Measurements from ENCODE around the gene CNBD2.
A peak's percentile ranks its signal among the peaks of the same experiment; 100 is the strongest.
"Not testable (repeated sequence)": the region's sequence is repeated elsewhere in the genome, so short reads cannot be mapped to it uniquely, and the experiment has no call there.

CNBD2 gene

DNA sequence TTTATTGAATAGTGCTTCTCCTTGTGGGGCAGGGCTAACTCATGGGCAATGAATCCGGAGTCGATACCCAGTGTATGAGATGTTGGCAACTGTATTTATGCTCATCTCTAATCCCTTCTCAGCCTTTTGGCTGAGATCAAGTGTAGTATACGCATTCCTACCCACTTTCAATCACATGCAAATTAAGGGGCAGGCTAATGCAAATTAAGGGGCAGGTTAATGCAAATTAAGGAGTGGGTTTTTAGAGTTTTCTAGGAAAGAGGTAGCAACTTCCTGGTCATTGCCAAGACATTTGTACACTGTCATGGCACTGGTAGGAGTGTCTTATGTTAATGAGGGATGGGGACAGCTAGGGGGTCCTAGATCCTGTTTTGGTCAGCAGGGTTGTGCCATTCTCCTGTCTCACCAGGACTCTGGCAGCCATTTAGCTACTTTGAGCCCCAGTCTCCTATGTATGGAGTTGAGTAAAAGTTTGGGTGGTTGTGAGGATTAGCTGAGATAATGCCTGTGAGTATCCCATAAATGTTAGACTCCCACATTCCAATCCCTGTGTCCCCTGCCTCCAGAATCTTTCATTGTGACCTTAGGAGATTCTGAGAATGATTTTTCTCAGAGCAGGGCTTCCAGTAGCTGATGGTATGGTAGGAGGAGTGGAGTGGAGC is at the start of gene CNBD2:
CNBD2 (plus strand) TSS at position 612 of the 662 bp plus-strand sequence. CDS start 173 bp downstream, outside the sequence.
- DNase-seq = no peak

DNA sequence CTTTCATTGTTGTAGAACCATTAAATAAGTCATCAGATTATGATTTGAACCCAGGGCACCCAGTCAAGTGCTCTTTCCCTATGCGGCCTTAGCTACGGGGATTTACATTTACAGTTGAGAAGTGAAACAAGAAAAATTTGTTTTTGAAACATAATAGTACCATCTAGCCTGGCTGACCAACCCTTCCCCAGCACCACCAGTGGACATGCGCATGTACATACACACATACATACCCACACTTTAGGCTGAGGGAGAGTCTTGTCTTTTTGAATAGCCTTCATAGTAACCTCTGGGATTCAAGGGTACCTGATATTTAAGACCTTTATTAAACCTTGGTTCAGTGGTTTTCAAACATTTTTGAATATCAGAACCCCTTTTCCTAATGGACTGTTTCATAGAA is 47.9 kb upstream of the CNBD2 start:
- no peak for DNase-seq

DNA sequence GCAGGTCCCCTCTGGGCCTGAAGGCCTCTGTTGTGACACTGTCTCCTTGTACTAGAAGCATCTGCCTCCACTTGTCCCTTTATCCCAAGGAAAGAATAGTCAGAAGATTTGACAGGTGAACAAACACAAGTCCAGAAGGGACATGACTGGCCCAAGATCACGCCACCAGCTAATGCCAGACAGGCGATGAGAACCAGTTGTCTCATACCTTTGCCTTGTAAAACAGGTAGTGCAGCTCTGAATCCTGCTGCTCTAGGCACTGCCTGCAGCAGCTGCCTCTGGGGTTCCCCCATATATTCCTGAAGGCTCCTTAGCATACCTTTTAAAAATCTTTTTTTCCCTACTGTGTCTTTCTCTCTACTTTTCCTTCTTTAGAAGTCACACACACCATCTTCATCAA is 39.1 kb upstream of the CNBD2 start:
- DNase-seq = no peak

DNA sequence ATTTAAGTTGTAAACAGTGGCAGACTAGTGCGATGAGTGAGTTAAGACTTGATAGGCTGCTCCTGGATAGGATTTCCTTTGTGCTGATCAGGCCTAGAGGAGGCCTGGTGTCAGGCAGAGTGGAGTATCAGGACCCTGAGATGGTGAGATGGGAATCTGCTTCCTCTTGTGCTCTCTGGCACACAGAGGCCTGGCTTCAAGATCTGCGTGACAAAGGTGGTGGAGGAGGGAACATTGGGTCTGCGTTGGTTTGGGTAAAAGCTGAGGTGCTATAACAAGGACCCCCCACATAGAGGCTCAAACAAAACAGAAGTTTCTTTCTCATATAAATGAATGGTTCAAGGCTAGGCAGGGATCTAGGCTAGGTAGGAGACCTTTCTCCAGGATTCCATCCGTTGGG is 34.3 kb upstream of the CNBD2 start:
- no peak for DNase-seq

DNA sequence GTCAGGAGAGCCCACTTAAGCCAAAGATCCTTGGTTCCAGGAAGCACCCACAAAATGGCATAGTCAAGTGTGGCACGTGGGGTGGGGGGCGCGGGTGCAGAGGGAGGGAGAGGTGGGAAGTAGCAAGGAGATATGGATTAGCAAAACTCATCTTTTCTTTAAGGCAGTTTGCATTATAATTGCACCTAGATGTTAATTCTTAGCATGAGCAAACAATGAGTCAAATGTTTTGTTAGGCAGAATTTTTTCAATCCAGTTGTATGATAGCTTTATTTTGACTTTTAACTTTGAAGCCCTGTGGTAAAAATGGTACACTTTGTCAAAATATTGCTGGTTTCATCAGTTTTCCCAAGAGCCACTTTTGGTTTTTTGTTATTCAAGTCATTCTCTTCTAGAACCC is 29.1 kb upstream of the CNBD2 start:
- DNase-seq = no peak

DNA sequence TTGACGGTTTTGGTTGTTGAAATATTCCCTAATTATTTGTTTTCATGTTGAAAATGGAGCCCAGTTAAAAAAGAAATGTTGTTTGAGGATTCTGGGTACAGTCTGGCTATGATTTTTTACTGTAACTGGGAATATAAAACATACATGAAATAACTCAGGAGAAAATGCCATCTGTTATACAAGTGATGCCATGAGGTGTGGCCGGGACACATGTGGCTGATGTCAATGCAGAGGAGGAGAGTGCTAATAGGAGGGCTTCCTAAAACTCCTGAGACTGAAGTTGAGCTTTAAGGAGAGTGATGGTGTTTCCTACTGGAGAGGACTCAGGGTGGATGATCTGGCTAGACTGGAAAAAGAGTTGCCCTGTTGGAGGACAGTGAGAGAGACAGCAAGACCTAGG is 26.8 kb upstream of the CNBD2 start:
- DNase-seq = no peak

DNA sequence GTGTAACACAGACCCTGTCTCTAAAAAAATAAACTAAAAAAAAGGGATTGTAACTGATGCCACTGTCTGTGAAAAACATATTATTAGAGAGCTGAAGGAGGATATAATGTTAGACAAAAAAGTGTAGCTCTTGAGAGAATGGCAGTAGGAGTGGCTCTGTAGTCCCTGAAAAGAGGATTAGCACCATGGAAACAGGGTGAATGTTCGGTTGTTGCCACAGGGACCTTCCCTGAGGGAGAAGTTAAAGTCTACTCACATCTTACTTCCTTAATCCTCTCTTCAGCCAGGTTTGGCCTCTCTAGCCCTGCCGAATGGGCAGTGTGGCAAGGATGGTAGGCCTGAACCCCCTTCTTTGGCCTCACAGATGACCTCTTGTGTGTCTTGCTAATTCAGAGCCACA is 26.1 kb upstream of the CNBD2 start:
- peak in 1 of 2 experiments; percentile 13 for DNase-seq

DNA sequence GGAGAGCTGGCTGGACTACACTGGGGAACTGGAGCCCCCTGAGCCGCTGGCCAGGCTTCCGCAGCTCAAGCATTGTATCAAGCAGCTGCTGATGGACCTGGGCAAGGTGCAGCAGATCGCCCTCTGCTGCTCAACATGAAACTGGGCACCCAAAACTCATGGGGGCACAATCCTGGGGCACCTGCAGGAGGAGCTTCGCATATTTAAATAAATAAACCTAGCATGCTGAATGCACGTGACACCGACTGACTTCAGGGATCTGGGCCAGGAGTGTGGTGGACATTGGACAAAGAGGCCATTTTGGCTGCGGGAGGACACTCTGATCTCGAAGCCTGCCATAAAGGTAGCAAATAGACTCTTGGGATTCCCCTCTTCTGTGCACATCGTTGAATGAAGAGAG is 20.9 kb upstream of the CNBD2 start:
- peak; percentile 52 to 63 for DNase-seq

DNA sequence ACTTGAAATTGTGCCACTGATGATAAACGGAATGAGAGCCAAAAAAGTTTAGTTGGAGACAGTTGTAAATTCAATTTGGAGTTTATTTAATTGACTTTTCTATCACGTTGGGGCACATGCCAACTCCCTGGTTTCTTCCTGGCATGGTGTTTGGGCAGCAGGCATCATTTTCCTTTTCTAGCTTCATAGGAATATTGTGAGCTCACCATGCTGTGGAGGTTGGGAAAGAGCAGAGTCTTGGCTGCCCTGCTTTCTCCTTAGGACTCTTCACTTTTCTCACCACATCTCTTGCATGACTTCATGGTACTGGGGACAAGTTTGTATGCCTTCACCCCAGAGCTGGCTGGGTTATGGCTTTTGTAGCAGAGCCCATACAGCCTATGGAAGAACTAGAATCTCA is 20.5 kb upstream of the CNBD2 start:
- no peak for DNase-seq

DNA sequence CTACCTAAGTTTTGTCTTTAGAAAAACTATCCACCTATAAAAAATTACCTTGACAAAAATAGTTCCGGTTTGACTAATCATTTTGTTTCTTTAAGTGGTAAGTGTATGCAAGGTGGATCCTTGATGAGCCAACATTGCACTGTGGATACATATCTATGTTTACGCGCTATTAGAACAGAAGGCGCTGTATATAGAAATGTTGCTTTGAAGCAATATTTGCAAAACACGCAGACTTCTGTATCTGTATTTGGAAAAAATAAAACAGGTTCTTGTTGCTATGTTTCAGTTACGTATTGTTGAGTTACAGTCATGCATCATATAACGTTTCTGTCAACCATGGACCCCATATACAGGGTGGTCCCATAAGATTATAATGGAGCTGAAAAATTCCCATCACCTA is 18.3 kb upstream of the CNBD2 start:
- DNase-seq = no peak

DNA sequence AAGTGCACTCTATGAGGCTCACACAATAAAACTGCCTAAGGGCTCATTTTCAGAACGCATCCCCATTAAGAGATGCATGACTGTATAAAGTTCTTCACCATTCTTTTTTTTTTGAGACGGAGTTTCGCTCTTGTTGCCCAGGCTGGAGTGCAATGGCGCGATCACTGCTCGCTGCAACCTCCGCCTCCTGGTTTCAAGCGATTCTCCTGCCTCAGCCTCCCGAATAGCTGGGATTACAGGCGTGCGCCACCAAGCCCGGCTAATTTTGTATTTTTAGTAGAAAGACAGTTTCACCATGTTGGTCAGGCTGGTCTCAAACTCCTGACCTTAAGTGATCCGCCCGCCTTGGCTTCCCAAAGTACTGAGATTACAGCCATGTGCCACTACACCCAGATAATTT is 16.3 kb upstream of the CNBD2 start:
- not testable (repeated sequence) for DNase-seq

DNA sequence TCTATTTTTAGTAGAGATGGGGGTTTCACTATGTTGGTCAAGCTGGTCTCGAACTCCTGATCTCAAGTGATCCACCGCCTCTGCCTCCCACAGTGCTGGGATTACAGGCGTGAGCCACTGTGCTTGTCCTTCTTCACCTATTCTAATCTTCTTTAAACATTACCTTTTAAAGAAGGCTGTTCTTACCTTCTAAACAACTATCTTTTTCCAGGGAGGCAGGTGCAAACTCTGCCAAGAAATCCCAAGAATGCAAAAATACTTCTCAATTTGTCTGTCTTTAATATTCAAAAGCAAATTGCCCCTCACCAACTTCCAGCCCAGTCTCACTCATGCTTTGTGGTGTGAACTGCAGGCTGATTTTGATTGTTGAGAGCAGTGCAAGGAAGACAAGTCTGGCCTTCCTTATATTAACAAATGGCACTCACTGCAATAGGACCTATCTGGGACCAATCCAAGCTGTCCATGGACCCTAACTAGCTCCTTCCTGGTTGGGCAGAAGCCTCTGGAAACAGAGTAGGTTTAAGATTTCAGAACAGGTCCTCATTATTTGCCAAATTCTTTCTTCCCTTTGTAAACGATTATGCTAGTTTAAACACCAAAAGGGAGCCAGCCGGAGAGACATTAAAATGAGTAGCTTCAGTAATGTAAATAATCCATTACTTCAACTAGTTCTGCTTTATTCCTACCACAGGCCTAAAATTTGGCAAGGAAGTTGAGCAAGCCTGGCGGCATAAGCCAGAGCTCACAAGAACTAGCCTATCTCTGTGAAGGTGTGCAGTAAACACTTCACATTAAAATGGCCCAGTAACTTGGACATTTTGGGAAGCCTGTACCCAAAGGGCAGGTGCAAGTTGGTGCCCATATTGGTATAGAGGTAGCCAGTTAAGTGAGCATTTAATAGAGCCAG is 15.7 kb upstream of the CNBD2 start:
- peak; percentile 53 to 70 for DNase-seq

DNA sequence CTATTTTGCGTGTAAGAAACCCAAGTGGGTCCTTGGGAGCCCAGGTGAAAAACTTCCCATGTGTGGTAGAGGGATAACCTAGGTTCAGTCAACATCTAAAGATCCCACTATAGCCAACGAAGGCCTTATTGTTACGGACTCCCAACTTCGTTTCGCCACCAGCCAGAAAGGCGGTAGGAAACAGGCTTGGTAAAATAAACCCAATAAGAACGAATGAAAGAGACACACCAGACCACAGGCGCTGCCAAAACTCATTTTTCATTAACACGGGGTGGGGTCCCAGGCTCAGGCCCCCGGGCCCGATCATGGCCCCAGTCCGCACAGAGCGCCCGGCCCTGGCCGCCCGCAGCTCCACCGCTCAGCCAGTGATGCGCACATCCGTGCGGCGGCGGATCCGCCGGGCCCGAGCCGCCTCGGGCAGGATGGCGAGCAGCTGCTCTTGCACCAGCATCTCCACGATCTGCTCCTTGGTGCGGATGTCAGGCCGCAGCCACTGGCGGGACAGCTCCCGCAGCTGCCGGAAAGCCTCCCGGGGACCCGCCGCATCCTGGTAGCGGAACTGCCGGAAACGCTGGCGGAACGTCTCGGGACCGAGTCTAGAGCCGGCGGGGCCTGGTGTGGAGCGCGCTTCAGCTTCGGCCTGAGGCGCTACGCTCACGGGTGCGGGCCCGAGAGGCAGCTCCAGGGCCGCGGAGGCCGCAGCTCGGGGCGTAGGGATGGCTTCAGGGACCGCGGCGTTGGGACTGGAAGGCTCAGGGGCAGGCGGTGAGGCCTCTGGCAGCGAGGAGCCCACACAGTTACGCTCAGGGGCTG is 14.8 kb upstream of the CNBD2 start:
- peak; percentile 5 to 31 for DNase-seq

DNA sequence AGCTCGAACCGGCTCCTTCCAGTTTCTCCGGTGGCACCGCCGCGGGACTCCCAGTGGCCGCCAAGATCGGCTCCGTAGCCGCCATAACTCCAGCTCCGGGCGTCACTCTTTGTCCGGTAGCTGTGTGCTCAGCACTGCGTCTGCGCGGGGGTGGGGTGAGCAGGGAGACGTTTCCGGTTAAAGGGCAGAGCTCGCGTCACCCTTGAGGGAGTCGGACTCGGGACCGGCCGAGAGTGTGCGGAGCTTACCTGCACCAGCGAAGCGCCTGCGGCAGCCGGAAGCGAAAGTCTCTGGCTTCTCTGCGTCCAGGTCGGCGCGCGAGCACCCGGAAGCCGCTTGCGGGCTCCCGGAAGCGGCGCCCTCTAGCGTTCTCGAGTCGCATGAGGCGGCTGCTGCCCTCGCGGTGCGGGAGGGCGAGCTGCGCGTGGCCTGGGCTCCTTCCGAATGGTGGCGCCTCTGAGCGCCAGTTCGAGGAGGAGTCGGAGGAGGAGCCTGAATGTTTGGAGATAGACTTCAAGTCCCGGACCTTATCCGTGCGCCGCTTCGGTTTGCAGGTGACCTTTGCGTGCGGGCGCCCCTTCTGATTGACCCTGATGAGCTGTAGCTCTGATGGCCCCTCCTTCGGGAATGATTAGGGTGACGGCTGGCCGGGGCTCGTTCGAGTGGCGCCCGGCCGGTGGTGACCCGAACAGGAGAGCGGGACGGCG is 14.0 kb upstream of the CNBD2 start, which contains the start of gene SCAND1:
SCAND1 (minus strand) TSS at position 303 of the 707 bp plus-strand sequence; CDS start at position 85, 218 bp downstream.
- DNase-seq = peak; percentile 94 to 96

DNA sequence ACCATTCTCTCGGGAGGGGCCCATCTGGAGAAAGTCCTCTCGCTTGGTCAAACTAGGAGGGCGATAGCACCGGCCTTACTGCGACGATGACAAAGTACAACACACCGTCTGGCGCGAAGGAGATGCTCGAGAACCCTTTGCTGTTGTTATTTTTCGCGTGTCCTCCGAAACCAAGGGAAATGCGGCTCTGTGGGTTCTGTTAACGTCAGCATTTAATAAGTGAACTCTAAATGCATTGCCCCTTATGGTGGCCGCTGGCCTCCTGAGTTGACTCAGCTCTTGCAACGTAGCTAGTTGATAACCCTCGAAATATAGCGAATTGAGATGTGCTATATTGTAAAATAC is 13.5 kb upstream of the CNBD2 start:
- peak; percentile 22 to 39 for DNase-seq

DNA sequence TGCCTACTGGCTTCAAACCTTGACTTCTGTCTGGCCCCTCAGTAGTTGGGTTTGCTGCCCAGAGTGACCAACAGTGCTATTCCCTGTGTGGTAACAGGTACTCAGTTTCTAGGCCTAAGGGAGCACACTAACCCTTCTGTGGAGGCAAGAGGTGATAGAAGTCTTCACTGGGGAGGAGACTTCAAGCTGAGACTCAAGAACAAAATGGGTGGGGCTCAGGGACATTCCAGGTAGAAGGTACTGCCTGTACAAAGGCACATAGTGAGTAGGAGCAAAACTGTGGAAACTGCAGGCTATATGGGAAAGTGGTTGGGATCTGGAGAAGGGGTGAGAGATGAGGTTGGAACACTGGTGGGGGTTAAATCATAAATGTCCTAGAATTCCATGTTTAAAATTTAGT is 11.8 kb upstream of the CNBD2 start:
- no peak for DNase-seq

DNA sequence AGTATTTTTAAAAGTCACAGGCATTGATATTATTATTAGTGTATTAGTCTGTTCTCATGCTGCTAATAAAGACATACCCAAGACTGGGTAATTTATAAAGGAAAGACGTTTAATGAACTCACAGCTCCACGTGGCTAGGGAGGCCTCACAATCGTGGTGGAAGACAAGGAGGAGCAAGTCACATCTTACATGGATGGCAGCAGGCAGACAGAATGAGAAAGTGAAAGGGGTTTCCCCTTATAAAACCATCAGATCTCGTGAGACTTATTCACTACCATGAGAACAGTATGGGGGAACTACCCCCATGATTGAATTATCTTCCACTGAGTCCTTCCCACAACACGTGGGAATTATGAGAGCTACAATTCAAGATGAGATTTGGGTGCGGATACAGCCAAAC is 9.1 kb upstream of the CNBD2 start:
- not testable (repeated sequence) for DNase-seq

DNA sequence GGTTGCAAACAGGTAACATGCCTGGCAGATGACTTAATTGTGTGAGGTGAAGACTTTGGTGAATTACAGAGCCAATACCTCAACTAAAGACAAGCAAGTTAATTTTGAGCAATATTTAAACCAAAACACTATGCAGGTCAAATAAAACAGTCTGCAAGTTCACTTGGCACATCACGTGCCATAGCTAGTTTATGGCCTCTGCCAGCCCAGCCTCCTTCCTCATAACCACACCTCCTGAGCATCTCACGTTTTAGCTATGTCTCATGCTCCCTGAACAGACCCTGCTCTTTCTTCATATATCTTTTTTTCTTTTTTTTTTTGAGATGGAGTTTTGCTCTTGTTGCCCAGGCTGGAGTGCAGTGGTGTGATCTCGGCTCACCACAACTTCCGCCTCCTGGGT is 4.5 kb upstream of the CNBD2 start:
- DNase-seq = no peak

DNA sequence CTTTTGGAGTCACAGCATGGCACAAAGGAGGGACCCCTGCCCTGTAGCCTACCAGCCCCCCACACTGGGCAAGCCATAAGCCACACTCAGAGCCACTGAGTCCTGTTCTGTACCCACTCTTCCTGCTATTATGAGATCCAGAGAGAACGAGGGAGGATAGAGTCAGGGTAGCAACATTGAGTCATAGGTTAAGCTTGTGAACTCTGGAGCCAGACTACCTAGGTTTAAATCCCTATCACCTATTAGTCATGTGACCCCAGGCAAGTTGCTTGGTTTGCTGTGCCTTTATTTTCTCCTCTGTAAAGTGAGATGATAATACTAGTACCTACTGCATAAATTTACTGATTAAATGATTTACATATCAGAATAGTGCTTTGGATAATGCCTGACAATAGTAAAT is 540 bp downstream of the CNBD2 start:
- no peak for DNase-seq

DNA sequence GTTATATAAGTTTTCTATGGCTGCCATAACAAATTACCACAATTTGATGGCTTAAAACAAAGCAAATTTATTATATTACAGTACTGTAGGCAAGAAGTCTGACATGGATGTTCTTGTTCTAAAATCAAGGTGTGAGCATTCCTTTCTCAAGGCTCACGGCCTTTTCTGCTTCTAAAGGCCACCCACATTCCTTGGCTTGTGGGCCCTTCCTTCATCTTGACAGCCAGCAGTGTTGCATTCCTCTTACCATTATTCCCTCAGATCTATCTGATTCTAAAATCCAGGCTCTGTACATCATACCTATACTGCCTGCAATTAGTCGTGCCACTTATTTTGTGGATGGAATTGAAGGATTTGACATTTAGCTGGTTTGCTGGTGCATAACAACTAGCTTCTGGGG is 3.6 kb downstream of the CNBD2 start:
- no peak for DNase-seq

DNA sequence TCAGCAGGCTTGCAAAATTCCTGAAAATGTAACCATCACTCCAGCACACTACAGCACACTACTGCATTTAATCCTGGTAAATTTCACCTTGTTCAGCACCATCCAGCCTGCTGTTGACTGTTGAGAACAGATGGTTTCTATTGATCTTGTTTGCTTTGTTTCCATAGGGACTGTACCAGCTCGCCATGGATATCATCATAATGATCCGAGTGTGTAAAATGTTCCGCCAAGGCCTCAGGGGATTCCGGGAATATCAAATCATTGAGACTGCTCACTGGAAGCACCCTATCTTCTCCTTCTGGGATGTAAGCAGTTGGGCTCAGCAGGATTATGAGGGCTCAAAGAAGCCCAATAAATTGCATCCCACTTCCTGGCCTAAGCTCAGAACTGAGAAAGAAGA is 4.1 kb downstream of the CNBD2 start:
- DNase-seq = no peak

DNA sequence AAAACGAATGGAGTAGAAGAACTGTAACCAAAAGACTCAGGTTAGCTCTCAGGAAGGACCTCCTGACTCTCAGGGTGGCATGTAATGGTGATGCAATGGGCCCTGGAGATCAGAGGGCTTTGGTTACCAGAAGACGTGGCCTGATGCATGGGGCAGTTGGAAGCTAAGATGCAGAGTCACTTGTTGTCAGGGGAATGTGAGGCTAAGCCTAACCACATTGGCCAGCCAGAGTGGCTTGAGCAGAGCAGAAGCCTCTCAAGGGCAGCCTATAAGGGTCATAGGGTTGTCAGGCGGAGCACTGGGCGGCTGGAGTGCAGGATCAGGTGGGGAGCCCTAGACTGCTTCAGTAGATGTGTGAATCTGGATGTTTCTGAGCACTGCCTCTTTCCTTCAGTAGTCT is 5.9 kb downstream of the CNBD2 start:
- DNase-seq = no peak
